DMS114 treated with DMSO at 0.1 percent for 48 hours (cell line): Measurements from ENCODE around the gene VSIG10.
A peak's percentile ranks its signal among the peaks of the same experiment; 100 is the strongest.

ENCODE experiments used
- DNase-seq: peaks from one replicate; lab custom pipeline; 2025; ENCODE audit not compliant: unreplicated experiment; lab: John Stamatoyannopoulos, UW

VSIG10 gene

DNA sequence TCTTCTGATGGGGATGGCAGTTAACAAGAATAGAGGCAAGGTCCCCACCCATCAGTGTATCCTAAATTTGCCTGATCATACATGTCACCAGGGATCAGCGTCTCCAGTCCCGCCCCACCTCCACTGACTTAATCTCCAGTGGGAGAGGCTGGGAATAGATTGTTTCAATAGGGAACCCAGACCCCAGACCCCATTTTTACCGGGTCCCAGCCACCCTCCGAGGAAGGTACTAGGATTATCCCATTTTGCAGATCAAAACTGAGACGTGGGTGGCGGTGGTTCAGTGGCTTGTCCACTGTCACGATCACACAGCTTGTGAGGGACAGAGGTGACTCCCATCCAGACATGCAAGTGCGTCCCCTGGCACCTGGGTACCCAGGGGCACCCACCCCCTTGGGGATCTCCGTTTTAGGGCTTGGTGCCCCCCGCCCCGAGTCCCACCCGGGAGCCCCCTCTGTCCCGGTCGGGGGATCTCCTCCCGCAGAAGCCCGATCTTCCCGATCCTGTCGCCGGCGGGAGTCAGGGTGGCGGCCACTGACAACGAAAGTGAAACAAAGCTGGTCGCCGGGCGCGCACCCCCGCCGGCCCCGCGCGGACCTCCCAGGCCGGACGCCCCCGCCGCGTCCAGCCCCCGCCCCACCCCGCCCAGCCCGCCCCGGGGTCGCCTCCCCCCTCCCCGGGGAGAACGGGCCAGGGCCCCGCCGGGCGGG is 43.4 kb downstream of the VSIG10 start:
- no peak for DNase-seq

DNA sequence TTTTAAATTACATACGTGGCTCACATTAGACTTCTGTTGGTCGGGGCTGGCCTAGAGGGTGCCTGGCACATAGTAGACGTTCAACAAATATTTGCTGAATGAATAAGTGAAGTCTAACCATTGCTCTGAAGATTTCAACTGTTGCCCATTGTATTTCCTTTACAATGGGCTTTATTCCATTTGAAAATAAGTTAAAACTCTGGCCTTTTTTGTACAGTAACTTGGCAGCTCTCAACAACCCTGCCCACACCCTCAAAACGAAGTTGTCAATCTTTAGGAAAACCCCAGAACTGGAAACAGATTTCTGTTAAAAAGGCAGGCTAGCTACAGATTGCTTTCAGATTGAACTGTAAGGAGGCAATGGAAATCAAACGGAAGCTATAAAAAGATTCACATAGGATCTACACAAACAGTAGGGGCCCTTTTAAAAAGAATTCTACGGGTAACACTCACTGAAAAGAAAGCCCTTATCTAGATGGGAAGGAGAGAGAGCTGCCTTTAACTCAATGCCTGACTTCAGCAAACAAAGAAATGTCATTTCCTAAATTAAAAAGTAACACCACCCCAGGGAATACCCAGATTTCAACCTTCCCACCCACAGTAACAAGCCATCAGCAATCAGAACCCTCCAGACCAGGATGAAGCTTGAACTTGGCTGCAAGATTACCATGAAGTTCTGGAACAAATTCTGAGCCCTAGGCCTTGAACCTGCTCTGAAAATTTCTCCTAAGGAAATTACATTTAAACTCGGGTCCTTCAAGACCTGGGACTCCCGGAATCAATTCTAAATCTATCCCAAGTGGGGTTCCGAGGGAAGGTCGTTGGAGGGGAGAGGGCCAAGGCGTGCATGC is 44.2 kb downstream of the VSIG10 start:
- no peak for DNase-seq

DNA sequence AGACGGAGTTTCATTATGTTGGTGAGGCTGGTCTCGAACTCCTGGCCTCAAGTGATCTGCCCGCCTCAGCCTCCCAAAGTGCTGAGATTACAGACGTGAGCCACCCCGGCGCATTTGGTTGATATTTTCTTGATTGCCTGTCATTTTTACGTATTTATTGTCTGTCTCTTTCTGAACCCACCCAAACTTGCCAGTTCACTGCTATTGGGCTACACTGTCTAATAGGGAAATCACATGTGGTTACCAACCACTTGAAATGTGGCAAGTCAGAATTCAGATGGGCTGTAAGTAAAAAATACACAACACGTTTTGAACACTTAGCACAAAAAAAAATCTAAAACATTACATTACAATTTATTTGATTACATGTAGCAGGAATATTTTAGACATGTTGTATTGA is 44.9 kb downstream of the VSIG10 start:
- no peak for DNase-seq

DNA sequence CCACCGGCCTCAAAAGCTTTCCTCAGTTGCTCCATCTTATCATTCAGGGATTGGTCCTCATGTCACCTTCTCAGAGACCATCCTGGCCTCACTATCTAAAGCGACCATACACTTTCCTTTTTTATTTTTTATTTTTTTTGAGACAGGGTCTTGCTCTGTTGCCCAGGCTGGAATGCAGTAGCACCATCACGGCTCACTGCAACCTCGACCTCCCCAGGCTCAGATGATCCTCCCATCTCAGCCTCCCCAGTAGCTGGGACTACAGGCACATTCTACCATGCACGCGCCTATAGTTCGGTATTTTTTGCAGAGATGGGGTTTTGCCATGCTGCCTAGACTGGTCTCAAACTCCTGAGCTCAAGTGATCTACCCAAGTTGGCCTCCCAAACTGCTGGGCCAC is 45.6 kb downstream of the VSIG10 start:
- DNase-seq, result no peak

DNA sequence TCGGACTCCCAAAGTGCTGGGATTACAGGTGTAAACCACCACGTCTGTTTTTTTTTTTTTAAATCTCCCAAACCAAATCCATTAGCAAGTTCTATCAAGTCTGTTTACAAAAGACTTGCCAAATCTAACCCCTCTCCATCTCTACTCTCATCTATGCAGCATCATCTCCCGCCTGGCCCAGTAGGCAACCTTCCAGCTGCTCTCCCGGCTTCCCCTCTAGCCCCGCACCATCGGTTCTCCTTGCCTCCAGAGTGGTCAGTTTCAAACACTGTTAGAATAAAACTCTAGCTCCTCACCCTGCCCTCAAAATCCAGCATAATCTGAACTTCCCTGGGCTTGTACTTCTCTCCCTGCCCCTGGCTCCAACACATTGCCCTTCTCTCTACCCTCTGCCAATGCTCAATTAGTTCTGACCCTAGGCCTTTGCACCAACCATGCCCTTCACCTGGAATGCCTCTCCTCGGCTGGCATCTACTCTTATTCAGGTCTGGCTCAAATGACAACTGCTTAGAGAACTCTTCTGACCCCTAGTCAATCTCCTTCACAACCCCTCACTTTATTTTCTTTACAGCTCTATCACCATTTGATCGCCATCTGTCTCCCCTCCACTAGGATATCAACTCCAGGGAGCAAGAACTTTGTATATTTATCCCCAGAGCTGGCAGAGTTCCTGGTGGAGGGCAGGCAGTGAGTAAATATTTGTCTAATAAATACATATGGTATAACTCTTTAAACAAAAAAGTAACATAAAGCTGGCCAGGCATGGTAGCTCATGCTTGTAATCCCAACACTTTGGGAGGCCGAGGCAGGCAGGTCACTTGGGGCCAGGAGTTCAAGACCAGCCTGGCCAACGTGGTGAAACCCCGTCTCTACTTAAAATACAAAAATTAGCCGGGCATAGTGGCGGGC is 47.7 kb downstream of the VSIG10 start:
- no peak for DNase-seq

DNA sequence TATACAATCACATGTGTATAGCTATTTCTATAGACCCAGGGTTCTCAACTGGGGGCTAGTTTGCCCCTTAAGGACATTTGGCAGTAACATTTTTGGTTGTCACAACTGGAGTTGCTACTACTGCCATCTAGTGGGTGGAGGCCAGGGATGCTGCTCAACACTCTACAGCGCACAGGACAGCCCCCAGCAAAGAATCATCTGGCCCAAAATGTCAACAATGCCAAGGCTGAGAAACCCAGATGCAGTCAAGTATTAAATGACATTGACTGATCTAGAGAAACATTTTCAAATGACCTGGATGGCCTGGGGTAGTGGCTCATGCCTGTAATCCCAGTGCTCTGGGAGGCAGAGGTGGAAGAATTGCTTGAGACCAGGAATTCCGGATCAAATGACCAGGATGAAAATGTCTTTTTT is 48.7 kb downstream of the VSIG10 start:
- peak; percentile 24 for DNase-seq

DNA sequence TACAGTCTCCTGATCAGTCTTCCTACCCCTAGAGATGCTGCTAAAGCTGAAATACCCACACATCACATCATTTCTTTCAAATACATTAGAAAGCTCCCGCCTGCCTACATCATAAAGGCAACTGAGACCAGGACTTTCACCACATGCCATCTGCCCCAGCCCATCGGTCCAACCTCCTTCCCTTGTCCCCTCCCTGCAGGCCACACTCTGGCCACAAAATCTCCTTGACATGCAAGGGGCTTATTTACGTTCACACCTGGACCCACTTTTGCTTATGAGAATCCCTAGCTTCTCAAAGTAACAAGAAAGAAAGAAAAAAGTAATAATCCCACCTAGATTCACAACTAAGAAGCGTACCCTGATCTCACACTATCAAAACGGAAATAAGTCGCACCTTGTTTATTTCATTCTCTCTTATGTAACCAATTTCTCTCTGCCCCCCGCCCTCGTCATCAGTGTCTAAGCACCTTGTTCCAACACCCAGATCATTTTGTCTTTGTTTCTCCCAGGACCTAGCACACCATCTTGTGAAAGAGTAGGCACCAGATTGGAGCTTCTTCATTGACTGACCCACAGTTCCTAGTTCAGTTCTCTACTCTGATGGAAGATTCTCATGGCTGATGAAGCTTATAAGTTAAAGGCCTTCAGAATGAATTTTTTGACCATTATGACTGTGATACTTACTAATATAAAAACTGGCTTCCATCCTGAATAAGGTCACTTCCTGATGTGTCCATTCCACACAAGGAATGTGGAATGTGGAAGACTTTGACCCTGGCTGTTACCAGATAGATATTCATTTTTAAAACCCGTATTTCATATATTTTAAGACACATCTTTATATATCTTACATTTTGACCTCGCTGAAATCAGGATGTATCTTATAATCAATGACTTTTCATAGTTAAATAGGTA is 50.5 kb downstream of the VSIG10 start:
- no peak for DNase-seq

DNA sequence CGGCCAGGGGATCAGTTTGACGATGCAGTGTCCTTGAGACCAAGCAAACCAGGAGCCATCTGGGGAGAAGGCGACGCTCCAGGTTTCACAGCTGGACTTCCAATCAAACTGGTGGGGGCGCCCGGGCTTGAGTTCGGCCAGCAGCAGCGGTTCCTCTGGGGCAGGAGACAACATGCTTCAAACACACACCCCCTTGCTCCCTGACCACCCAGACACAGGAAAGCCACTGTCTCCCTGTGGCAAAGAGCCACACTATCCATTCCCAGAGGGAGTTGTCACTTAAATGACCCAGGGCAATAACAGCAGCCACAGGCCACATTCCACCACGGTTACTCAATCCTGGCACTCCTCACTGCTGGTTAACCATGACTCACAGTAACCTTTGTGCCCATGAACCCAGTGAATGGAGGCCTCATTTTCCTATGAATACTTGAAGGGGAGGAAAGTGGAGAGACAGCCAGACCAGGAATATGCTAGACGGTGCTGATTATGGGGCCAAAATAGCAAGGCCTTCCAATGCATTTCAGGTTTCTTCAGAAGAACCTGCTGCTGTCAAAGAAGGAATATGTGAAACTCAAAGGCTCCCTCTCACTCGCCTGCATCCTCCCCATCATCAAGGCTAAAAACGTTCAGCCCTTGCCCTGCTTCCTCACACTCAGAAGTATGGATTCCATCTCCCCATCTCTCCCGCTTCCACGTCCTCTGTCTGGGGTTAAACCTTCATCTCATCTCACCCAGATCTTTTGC is 51.3 kb downstream of the VSIG10 start:
- no peak for DNase-seq

DNA sequence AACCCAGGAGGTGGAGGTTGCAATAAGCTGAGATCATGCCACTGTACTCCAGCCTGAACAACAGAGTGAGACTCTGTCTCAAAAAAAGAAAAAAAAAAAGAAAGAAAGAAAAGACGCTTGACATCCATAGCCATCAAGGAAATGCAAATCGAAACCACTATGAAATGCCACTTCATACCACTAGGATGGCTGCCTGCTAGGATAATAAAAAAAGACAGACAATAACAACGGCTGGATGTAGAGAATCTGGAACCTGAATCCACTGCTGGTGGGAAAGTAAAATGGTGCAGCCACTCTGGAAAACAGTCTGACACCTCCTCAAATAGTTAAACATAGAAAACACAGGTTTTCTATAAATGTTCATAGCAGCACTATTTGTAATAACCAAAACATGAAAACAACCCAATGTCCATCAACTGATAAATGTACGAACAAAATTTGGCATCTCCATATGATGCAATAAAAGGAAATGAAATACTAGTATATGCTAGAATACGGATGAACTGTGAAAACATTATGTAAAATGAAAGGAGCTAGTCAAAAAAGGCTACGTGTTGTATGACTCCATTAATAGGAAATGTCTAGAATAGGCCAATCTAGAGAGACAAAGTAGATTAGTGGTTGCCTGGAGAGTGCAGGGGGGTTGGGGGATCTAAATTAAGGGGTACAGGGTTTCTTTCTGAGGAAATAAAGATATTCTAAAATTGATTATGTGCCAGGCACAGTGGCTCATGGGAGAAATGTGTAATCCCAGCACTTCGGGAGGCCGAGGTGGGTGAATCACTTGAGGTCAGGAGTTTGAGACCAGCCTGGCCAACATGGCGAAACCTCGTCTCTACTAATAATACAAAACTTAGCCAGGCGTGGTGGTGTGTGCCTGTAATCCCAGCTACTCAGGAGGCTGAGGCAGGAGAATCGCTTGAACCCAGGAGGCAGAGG is 52.6 kb downstream of the VSIG10 start:
- no peak for DNase-seq

DNA sequence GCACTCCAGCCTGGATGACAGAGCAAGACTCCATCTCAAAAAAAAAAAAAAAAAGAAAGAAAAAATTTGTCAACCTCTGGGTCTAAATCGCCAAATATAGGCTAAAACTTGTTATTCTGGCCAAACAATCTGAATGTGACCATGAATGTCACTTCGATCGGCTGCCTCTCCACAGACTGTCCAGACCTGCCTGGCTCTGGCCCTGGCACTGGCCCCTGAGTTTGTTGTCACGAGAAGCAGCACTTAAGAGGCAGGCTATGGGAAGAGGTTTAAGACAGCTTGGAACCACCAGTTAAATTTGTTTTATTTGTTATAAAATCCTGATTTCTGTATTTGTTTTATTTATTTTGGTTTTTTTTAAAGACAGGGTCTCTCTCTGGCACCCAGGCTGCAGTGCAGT is 57.4 kb downstream of the VSIG10 start:
- DNase-seq, result no peak

DNA sequence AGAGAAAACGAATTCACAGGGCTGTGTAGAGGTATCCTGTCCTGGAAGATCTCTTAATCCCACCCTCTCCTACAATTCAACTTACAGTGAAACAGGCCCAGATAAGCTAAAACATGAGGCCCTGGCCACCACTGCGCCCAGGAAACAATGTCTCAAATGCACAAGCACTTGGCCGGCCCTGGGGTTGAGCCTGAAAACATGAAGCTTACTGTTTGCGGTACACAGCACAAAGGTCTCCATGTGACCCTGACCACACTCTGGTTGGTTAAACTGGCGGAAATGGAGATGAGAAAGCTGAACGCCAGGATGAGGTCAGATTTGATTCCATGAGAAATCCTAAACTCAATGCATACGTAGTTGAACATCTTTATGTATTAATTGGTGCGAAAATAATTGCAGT is 59.2 kb downstream of the VSIG10 start:
- DNase-seq, result no peak

DNA sequence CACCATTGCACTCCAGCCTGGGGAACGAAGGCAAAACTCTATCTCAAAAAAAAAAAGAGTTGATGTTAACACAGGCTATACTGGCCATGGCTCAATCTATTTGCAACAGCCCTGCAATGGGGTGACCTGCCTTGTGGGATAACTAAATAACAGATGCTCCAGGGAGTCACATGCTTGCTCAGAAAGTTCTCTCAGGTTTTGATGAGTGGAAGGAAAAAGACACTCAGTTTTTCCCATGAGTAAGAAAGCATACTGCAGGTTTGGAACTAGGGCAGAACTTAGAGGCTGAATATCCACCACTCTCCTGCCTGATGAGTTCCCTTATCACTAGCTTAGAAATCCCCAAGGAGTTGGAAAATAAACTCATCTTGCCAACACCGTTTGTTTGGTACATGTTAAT is 59.7 kb downstream of the VSIG10 start:
- no peak for DNase-seq

DNA sequence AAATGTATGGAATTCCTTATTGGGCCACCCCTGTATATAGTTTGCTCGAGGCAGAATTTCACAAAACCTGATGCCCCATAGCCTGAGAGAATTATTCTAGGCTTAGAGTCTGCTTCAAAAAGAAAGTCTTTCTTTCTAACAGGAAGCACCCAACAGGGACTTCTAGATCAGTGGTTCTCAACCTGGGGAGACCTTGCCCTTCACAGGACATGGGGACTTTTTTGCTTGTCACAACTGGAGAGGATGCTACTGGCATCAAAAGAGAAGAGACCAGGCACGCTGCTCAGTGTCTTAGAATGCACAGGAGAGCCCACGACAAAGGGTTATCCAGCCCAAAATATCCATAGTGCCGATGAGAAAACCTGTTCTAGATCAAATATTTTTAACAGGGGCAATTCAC is 61.7 kb downstream of the VSIG10 start:
- no peak for DNase-seq

DNA sequence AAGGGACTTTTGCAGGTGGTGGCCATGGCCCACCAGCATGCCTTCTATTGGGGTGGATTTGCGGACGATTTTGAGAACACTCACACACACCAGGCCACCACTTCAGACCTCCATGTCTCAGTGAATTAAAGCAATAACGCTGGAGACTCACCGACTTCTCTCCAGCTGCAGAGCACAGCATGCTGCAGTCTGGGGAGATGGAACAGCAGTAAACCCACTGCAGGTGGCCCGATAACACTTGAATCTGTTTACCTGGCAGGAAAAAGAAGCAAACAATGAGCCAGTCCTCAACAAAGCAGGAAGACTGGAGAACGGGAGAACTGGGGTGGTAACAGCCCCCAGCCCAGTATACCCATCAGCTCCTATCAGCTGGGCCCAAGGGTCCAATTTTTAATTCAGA is 65.7 kb downstream of the VSIG10 start:
- DNase-seq, result no peak

DNA sequence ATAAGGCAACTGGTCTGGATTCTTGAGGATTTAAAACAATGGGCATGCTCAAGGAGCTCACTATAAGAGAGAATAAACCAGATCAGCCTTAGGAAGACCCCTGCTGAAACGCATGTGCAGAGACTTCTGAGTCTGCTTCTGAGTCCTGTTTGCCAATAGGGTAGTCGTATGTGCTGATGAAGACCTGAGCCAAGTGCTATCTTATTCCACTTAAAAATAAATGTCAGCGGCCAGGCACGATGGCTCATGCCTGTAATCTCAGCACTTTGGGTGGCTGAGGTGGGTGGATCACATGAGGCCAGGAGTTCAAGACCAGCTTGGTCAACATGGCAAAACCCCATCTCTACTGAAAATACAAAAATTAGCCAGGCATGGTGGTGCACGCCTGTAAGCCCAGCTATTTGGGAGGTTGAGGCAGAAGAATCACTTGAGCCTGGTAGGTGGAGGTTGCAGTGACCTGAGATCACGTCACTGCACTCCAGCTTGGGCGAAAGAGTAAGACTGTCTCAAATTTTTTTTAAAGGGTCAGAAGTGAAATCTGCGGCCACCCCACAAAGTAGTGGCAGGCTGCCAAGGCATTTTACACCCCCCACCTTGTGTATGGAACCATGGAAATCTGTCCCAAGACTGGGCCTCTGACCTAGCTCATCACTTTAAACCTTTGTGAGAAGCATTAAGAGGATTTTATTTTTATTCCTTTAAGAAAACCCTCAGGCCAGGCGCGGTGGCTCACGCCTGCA is 67.0 kb downstream of the VSIG10 start:
- no peak for DNase-seq

DNA sequence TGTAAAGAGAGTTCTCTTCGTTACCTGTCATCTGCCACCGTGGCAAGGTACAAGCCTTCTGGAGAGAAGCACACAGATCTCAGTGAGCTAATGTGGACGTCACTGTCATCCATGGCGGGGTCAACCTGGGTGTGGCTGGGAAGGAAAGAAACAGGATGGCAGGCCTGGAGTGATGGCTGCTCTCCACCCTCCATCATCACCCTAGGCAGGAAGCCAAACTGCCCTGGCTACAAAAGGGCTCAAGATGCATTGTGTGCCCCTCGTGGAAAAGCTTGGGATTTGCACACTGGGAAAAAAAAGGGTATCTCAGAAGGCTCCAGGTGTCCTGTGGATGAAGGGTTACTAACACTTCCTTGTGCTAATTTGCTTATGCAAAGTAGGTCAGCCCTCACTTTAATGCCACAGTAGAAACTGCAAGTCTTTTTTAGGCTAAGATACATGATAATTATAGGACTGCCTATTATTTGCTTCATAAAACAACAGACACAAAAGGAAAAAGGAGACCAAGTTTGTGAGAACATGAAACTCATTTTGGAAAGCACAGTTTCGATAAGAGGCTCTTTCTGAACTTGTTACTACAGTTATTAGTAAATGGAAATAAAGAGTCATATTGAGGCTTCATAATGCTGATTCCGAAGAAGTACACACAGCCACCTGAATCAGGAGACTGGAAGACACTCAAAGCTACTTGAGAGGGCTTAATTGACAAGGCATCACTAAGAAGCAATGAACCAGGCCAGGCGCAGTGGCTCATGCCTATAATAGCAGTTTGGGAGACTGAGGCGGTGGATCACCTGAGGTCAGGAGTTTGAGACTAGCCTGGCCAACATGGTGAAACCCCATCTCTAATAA is 68.4 kb downstream of the VSIG10 start:
- peak; percentile 31 for DNase-seq
